DMS 273 treated with DMSO at 0.1 percent for 48 hours (cell line): ENCODE measurements around the gene OXCT1.
"Not testable (repeated sequence)": the region's sequence is repeated elsewhere in the genome, so short reads cannot be mapped to it uniquely, and the experiment has no call there.

Experiments used
- DNase-seq: peaks from one replicate; lab custom pipeline; 2025; lab: John Stamatoyannopoulos, UW

The OXCT1 gene

DNA sequence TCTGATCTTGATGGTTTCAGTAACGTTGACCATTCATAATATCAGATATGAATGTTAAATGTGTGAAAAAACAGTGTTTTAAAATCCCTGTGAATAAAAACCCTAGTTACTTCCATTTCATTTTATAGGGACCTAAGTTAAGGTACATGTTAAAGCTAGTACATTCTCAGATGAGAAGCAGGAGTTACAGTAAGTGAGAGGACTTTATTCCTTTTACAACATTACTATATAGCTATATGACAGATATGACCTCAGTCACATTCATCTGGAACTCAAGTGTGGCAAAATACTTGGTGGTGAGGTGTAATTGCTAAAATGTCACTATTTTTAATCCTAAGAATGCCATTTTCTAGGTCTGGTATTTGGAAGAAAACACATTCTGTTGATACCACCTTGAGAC is 96.4 kb downstream of the OXCT1 start:
- DNase-seq, result no peak

DNA sequence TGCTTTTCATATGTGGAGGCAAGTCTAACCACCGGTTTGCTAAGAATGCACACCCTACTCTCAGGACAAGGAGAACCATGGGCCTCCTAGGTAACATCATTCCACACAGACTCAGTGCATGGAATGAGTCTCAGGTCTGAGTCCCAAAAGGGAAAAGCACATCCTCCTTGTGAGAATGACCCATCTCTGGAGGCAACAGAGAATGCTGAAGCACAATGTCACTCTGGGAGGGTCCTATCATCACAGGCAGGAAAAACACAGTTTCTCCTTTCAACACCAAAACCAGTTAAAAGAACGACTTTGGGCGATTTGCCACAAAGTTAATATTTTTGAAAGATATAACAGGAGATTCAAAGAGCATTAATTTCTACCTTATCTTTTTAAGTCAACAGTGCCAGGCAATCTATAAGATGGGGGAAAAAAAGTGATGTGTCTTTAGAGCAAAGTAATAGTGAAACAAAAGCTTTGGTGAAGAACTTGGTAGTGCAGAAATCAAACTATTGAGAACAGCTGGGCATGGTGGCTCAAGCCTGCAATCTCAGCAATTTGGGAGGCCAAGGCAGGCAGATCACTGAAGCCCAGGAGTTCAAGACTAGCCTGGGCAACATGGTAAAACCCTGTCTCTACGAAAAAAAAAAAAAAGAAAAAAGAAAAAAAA is 97.3 kb downstream of the OXCT1 start:
- DNase-seq, result no peak

DNA sequence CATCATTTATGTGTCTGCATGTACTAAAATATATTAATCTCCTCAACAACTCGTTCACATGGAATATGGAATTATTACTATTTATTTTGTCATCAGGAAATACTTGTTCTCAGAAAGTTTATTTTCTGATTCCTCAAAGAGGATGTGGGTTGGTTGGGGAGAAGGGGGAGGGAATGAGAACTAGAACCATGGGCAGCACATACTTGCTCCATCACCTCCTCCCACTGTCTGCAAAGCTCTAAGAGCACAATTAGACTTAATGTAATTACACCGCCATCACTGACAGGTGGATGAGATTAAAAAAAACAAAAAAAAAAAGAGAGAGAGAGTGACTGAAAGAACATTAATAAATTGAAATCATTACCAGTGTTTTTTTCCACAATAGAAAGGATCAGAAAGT is 98.2 kb downstream of the OXCT1 start:
- DNase-seq, result no peak

DNA sequence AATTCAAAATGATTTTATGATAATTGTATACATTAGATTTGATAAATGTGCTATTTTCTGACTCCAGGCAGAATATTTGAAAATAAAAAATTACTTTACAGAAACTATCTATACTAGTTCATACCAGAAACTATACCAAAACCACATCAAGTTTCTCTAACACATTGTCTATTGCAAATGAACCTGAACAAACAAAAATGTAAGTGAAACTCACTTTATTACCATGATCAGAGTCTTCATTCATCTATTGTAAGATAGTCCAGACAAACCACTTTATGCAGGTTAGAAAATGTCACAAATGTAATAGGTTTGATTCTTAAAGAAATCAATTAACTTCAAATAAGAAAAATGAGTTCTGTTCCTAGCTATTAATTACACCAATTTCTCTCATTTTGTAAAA is 99.4 kb downstream of the OXCT1 start:
- no peak for DNase-seq

DNA sequence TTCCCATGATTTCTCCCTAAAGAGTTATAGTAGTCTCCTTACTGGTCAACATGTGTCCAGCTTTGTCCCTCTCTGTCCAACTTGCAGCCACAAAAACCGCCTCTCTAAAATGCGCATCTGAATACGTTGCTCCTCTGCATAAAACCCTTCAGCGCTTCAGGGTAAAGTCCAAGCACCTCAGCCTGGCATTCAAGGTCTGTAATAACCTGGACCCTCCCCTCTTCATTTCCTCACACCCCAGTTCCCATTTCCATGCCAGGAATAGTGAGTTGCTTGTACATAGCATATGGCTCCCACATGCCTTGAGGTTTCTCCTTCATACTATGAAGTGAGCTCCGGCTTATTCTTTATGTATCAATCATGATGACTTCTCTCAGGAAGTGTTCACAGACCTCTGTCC is 101.5 kb downstream of the OXCT1 start:
- no peak for DNase-seq

DNA sequence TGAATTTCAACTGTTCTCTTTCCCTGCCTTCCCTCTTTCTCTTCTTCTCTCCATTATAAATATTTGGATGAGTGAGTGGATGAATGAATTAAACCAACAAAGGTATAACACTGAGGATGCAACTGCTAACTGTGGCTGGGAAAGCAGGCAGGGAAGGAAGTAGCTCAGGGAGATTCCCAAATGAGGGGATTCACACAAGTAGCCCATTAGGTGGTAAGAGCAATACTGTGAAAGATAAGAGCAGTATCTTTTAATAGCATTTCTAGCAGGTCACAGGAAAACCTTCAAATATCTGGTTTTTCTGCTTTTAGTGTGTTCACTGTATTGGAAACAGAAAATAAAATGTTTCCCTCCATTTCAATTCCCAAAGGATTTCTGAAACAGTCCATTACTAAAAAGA is 105.6 kb downstream of the OXCT1 start:
- DNase-seq, result no peak

DNA sequence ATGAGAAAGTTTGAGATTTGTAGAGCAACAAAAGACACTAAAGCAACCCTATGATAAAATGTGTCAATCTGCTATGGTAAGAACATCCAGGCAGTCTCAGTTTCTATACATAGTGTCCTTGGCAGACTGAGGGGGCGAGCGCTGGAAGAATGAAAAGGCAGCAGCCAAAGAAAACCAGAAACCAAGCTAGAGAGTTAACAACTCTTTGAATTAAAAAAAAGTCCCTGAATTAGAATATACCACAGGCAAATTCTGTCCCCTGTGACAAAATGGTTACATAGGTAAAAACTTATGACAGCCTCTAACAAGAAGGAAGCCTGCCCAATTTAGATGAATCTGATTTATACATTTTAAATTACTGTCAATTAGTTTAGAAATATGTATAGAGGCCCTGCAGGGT is 106.7 kb downstream of the OXCT1 start:
- no peak for DNase-seq

DNA sequence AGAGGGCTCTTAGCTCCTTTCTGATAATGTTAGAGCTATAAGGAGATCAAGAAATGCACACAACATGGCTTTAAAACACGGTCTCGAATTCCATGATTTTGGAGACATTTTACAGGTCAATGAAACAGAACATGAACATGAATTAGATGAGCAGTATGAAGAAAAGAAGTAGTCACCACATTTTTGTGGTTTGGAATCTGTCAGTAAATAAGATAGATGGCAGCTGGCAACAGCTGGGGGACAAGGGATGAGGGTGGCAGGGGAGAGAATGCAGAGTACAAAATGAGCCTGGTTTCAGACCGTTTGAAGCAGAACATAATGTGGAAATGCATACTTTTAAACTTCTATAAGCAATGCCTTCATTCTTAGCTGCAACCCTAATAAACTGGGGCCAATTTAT is 107.1 kb downstream of the OXCT1 start:
- no peak for DNase-seq

DNA sequence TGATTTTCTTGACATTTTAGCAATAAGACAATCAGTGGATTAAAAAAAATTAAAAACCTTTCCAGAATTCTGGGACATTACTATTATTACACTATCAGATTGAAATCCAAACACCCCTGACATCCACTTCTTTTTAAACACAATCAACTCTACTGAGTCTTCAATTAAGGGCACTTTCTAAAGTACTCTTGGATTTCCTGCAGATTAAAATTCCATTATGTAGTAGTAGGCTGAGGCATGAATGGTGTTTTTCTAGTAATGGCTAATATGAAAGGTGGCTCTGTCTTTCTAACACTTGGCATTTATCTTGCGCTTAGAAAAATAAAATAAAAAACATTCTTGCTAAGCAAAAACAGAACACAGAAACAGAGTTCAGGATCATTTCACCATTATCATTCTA is 107.8 kb downstream of the OXCT1 start:
- no peak for DNase-seq

DNA sequence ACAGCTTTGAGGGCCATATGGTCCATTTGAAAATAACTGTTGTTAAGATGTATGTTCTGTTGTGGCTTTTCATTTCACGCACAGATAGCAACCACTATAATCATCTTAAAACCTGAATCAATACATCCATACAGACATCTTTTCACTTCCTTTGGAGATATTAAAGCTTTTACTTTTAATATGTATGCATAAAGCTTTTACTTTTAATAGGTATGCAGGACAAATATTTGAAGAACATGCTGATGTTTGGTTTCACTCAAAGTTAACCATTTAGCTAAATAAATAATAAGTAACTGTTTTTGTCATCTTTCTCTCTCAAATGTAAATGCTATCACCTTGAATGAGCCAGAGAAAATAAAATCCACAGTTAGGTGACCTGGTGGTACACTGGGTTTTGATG is 108.6 kb downstream of the OXCT1 start:
- DNase-seq, result no peak

DNA sequence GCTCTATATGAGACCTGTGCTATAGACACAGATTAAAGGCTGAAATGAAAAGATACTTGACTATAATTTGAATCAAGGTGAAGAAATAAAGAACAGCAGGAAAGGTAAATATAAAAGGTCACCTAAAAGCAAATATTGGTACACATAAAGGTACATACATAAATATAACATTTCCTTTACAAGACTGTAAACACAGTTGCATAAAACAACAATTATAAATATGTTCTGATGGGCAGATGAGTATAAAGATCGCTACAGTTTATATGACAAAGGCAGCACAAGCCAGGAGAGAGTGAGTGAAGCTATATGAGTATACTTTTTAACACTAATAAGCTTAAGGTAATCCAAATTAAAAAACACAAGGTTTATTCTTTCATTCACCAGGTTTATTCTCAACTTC is 114.5 kb downstream of the OXCT1 start:
- DNase-seq, result no peak

DNA sequence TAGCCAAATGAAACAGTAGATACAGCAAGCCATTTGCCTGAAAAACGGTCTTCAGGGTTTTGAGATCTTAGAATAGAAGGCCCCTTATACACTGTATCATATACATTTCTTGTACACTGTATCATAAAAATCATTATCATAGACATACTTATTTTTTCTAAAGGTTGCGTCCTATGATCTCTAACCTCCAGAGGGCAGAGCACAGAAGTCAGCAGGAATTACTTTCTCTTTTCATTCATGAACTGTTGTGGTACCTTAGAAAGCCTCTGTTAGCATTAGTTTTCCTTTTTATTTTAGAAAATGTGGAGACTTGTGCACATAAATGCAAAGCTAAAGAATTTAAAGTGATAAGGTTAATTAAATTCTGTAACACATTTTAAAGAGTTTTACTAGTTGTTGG is 115.4 kb downstream of the OXCT1 start:
- no peak for DNase-seq

DNA sequence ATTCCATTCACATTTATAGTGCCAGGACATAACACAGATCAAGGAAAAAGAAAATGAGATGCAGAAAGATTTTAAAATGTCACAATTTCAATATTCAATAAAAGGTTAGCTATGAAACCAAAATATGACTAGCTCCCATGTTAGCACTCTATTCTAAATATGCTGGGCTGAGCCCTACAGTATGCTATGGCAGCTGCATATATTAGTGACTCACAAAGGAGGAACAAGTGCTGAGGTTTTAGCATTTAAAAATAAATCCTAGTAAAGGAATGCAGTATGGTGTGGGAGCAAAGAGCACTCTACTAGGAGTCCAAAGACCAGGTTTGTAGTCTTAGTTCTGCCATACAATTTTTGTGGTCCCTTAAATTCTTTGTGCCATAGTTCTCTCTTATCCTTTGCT is 118.4 kb downstream of the OXCT1 start:
- DNase-seq, result no peak

DNA sequence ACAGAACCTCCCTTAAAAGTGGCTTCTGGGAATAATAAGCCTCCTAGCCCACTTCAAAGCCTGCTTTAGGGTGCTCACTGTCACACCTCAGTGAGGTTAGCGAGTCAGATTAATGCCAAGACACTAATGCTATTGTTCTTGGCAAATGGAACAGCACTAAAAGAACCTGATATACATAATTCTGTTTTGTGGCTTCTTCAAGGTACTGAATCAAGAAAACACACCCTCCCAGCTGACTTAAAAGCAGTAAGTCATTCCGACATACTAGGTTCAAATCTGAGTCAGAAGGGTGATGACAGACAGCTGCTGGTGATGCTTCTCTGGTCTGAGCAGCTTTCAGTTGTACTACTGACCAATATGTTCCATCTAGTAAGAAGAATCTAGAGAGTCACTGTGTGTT is 121.6 kb downstream of the OXCT1 start:
- no peak for DNase-seq

DNA sequence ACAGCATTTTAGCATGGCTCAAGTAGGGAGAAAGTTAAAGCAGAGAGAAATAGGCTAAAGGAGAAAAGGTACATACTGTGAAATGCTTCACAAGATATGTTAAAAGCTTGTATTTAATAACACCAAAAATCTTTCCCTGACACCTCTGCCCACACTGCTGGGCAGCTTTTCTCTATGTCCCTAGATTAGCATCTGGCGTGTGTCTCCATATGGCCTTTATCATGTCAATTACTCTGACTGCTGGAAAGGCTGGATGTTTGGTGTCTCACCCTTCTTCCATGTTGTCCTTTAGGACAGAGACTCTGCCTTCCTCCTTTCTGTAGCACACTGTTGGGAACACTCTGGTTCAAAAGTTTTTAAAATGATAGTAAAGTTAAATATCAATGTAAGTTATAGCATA is 122.5 kb downstream of the OXCT1 start:
- no peak for DNase-seq

DNA sequence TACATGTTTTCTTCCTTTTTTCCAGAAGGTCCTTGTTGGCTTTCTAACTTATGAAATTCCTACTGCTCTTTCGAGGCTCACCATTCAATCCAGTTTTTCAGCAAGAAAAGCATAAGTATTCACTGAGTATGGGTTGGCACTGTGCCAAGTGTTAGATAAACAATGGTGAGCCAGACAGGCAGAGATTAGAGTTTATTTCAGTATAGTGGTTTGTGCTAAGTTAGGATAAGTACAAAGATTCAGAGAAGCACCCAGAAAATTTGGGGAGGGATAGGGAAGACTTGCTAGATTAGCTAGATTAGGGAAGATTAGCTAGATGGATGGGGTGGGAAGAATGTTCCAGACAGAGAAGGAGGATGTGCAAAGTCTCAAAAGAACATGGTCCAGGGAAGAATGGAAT is 122.9 kb downstream of the OXCT1 start:
- no peak for DNase-seq

DNA sequence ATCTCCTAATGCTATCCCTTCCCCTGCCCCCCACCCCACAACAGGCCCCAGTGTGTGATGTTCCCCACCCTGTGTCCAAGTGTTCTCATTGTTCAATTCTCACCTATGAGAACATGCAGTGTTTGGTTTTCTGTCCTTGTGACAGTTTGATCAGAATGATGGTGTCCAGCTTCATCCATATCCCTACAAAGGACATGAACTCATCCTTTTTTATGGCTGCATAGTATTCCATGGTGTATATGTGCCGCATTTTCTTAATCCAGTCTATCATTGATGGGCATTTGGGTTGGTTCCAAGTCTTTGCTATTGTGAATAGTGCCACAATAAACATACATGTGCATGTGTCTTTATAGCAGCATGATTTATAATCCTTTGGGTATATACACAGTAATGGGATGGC is 127.6 kb downstream of the OXCT1 start:
- DNase-seq, result not testable (repeated sequence)

DNA sequence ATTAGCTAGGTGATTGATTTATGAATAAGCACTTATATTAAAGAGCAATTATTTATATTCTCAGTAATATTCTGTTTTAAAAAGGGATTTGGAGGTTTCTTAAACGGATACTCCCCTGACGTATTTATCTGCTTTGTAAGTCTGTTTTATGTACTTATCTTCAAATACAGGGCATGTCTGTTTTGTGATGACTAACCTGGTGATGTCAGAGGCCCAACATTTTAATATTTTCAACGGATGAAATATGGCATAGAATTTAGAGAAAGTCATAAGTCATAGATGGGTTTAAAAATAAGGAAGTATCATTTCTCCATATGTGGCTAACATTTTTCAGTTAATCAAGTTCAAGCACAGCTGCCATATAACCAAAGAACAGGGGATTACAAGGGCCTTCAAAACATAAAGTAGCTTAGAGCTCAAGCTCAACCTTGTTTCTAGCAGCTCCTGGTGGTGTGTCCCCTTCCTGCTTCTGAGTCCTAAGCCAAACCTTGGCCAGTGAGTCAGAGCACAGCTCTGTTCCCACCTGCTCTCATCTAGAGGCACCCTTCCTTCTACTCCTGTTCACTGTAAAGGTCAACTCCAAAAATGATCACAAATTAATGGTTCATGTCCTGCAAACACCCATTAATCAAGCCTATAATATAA is 131.4 kb downstream of the OXCT1 start:
- DNase-seq, result no peak

DNA sequence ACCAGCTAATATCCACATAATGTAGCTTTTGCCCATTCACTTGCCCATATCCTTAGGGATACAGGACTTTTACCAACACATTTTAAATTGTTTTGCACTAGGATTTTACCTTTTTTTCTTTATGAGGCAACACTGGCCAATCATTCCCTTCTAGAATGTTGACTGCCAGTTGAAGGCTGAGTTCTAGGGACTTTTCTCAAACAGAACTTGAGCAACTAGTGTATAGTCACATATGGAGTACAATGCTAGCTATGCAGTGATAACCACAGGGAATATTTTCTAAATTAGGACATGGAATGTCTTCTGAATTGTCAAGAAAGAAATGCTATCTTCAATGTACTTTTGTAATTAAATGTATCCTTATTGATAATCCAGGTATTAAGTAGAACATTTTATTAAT is 133.6 kb downstream of the OXCT1 start:
- no peak for DNase-seq

DNA sequence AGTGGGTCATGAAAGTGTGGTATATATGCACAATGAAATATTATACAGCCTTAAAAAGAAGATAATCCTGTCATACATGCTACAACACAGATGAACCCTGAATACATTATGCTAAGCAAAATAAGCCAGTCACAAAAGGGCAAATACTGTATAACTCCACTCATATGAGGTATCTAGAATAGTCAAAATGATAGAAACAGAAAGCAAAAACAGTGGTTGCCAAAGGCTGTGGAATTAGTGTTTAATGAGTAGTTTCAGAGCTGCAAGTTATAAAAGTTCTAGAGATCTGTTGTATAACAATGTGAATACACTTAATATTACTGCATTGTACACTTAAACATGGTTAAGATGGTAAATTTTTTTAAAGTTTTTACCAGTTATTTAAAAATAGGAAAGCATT is 135.0 kb downstream of the OXCT1 start:
- DNase-seq, result no peak

DNA sequence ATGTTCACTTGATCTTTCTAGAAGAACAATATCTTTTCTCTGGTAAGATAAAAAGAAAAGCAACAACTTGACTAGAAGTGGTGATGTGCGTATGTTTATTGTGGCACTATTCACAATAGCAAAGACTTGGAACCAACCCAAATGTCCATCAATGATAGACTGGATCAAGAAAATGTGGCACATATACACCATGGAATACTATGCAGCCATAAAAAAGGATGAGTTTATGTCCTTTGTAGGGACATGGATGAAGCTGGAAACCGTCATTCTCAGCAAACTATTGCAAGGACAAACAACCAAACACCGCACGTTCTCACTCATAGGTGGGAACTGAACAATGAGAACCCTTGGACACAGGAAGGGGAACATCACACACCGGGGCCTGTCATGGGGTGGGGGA is 140.8 kb downstream of the OXCT1 start:
- DNase-seq, result not testable (repeated sequence)

DNA sequence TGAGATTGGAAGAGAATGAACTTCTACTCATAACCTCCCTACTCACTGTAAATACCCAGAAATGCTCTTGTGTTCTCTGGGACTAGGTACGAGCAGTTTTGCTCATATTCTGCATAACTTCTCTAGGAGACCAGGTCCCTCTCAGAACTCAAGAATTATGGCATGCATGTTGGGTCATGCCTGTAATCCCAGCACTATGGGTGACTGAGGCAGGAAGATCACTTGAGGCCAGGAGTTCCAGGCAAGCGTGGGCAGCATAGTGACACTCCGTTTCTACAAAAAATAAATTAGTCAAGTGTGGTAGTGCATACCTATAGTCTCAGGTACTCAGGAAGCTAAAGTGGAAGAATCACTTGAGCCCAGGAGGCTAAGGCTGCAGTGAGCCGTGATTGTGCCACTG is 141.9 kb downstream of the OXCT1 start:
- DNase-seq, result no peak

DNA sequence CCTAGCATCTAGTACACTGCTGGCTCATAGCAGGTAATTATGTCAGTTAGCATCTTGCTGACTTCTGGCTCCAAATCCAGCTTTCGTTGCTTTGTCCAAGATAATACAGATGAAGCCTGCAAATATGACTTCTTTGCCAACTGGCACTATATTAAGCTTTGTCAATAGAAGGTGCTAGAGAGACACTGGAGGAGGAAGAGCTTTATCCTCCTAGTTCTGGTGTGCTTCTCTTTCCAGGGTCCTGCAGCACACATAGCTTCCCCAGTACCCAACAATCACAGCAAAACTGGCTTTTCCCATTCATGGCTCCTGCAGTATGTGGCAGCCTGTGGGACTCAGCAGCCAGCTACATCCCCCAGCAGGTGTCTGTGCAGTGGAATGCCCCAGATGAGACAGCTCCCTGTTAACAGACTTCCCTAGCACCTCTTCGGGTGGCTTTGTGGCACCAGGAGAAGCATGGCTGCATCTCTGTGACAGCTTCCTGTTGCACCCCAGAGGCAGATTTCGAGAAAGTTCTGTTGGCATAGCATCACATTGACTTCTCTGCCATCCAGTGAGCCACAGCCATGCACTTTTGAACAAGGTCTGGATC is 147.8 kb downstream of the OXCT1 start:
- DNase-seq, result no peak

DNA sequence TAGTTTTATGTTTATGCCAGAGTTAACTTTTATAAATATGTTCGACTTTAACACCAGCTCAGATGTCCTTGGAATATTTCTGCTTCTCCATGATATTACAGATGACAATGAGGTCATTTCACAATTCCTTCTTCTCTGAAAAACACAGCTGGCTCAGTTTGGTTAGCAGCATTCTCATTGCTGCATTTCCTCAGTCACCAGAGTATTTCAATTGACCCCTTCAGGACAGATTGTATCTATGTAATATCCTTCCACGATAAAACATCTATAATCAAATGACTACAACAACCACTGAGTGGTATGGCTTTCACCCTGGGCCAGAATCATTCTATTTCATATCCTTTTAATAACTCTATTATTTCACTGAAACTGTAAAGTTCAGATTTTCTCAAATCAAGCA is 148.7 kb downstream of the OXCT1 start:
- DNase-seq, result no peak
